Endodermal cell (in vitro differentiated cells): ENCODE results near the gene NOL8. TPM values are rescaled to one million over a fixed set of nuclear protein-coding genes. Genes with fewer than 3 reads are reported as not detected.
A peak's percentile ranks its signal among the peaks of the same experiment; 100 is the strongest.

Experiments
- DNase-seq: peaks from one replicate; pipeline ENCODE4 v3.0.0-alpha.2; 2017
- H3K27ac ChIP-seq: 2 replicates; pipeline ENCODE4 v1.5.1; 2013; ENCODE audit warnings: mild to moderate bottlenecking, low read depth, low read length, moderate library complexity
- H3K27me3 ChIP-seq: 2 replicates; pipeline ENCODE4 v1.6.1; 2013; ENCODE audit warnings: mild to moderate bottlenecking, low read length, moderate library complexity; ENCODE audit not compliant: insufficient read depth, control insufficient read depth, poor library complexity, severe bottlenecking
- H3K36me3 ChIP-seq: 2 replicates; pipeline ENCODE4 v1.7.0; 2013; ENCODE audit warnings: mild to moderate bottlenecking, low read length, moderate library complexity; ENCODE audit not compliant: control insufficient read depth, insufficient read depth
- H3K4me1 ChIP-seq: one replicate; pipeline ENCODE4 v1.7.0; 2013; ENCODE audit warnings: low read length; ENCODE audit not compliant: control insufficient read depth, insufficient read depth
- H3K4me3 ChIP-seq: 2 replicates; pipeline ENCODE4 v1.5.1; 2013; ENCODE audit warnings: mild to moderate bottlenecking, low read length, moderate library complexity
- H3K9ac ChIP-seq: 2 replicates; pipeline ENCODE4 v1.6.1; 2013; ENCODE audit warnings: mild to moderate bottlenecking, low read length, moderate library complexity; ENCODE audit not compliant: poor library complexity, severe bottlenecking; ENCODE audit errors: extremely low read depth
- H3K9me3 ChIP-seq: 2 replicates; pipeline ENCODE4 v1.6.1; 2013; ENCODE audit warnings: mild to moderate bottlenecking, low read length, moderate library complexity; ENCODE audit not compliant: control insufficient read depth
- H3K27ac Mint-ChIP-seq: 2 replicates; pipeline ENCODE4 v1.8.0; 2020; ENCODE audit warnings: mixed read lengths
- H3K27me3 Mint-ChIP-seq: 2 replicates; pipeline ENCODE4 v1.8.0; 2021; ENCODE audit warnings: mild to moderate bottlenecking, mixed read lengths; ENCODE audit not compliant: insufficient read depth
- H3K36me3 Mint-ChIP-seq: 2 replicates; pipeline ENCODE4 v1.8.0; 2020; ENCODE audit warnings: low read depth, mixed read lengths
- H3K4me1 Mint-ChIP-seq: 2 replicates; pipeline ENCODE4 v1.8.0; 2020; ENCODE audit warnings: mixed read lengths
- H3K4me3 Mint-ChIP-seq: 2 replicates; pipeline ENCODE4 v1.8.0; 2020; ENCODE audit warnings: mild to moderate bottlenecking, moderate library complexity, mixed read lengths
- H3K9me3 Mint-ChIP-seq: 2 replicates; pipeline ENCODE4 v1.8.0; 2020; ENCODE audit warnings: mild to moderate bottlenecking, mixed read lengths
- CTCF ChIP-seq: fragments of 200-600 bp; sonication (generic); conservative IDR thresholded peaks from 2 replicates; pipeline ENCODE4 v1.5.0; 2021; ENCODE audit warnings: antibody characterized with exemption, mild to moderate bottlenecking
- WGBS, 2 experiments: methylation state at CpG; one replicate each; pipeline versions ENCODE4 v1.1.5 to v1.1.7; 2013; ENCODE audit warnings: missing lambda C conversion rate in 2 of 2, mixed read lengths in 1 of 2; ENCODE audit not compliant: insufficient coverage in 1 of 2, insufficient read length in 1 of 2; 5-methylcytosine and 5-hydroxymethylcytosine counted together
- total RNA-seq, 2 donors: library from RNA; stranded (reverse); fragmentation: NEBNext Ultra II Directional in 1 of 2; extraction: Animal tissue kit (Norgen Biotek cat#: 25700) in 1 of 2; gene quantifications; 2 replicates in 1 of 2; 3 replicates in 1 of 2; pipeline ENCODE4 v1.2.1, GENCODE V29; 2021

NOL8 gene
- total RNA-seq, 2 donors from 2014 or later = 30.0 to 31.7 TPM

GRCh38 chr9:92315456-92315855 is 9.7 kb downstream of the NOL8 start:
- Mint-ChIP-seq H3K27ac (no peak overlapping the region), H3K27me3 (no peaks in the 10 kb centered on the region), H3K9me3 (no peaks in the 10 kb centered on the region), H3K36me3 (peaks cover 64% of the 10 kb centered on the region), H3K4me3 (no peak overlapping the region), H3K4me1 (peaks cover 8% of the 10 kb centered on the region)
- H3K4me1 ChIP-seq = peaks cover 5% of the 10 kb centered on the region
- no peak overlapping the region for H3K4me3 ChIP-seq
- H3K9me3 ChIP-seq = no peaks in the 10 kb centered on the region
- no peak for DNase-seq
- H3K27ac ChIP-seq = no peak overlapping the region
- H3K36me3 ChIP-seq = peaks cover 73% of the 10 kb centered on the region
- WGBS, 2 experiments = 86 to 95% methylated on average over 4 to 5 of the region's 5 CpGs
- no peak overlapping the region for H3K9ac ChIP-seq
- no peak for TF ChIP-seq CTCF
- no peaks in the 10 kb centered on the region for H3K27me3 ChIP-seq

GRCh38 chr9:92313624-92314012 is 11.5 kb downstream of the NOL8 start:
- Histone ChIP-seq H3K9me3 (no peaks in the 10 kb centered on the region), H3K27ac (no peak overlapping the region), H3K27me3 (no peaks in the 10 kb centered on the region), H3K4me1 (peaks cover 5% of the 10 kb centered on the region), H3K4me3 (no peak overlapping the region), H3K9ac (no peak overlapping the region), H3K36me3 (peaks cover 73% of the 10 kb centered on the region)
- no peak for TF ChIP-seq CTCF
- 95% methylated on average over 2 of the region's 2 CpGs; no CpG with 5 or more reads in 1 of the 2 experiments for WGBS, 2 experiments
- Mint-ChIP-seq H3K27me3 (no peaks in the 10 kb centered on the region), H3K9me3 (no peaks in the 10 kb centered on the region), H3K4me1 (peaks cover 8% of the 10 kb centered on the region), H3K36me3 (peaks cover 64% of the 10 kb centered on the region), H3K4me3 (no peak overlapping the region), H3K27ac (peak overlapping the region; percentile 50)
- DNase-seq = no peak

- Mint-ChIP-seq H3K4me1 (peaks cover 8% of the 10 kb centered on the region), H3K27ac (peak overlapping the region; percentile 50), H3K36me3 (peaks cover 63% of the 10 kb centered on the region), H3K4me3 (no peak overlapping the region), H3K27me3 (no peaks in the 10 kb centered on the region), H3K9me3 (no peaks in the 10 kb centered on the region)
- no peak for DNase-seq
- Histone ChIP-seq H3K27me3 (no peaks in the 10 kb centered on the region), H3K4me1 (peaks cover 5% of the 10 kb centered on the region), H3K9me3 (no peaks in the 10 kb centered on the region), H3K9ac (no peak overlapping the region), H3K36me3 (peaks cover 73% of the 10 kb centered on the region), H3K27ac (no peak overlapping the region), H3K4me3 (peak overlapping the region; percentile 15)
- no peak for TF ChIP-seq CTCF
- 95 to 97% methylated on average over 4 to 6 of the region's 6 CpGs for WGBS, 2 experiments
These were observed 12.1 kb downstream of the NOL8 start for GRCh38 chr9:92312887-92313623.
